K562 (cell line): ENCODE data around the gene RREB1. TPM values are rescaled to one million over a fixed set of nuclear protein-coding genes. Genes with fewer than 3 reads are reported as not detected.
A peak's percentile ranks its signal among the peaks of the same experiment; 100 is the strongest.

ENCODE experiments used
- ATAC-seq: fragments of 200-7000 bp; cut with Tn5 transposase; 3 replicates; pipeline ENCODE4 v1.9.1; 2020; ENCODE audit warnings: moderate library complexity
- BruUV-seq: library from RNA; stranded (reverse); fragments of 400-500 nt; replicated peaks from 2 replicates; lab custom pipeline; 2021; lab: Mats Ljungman, UMichigan
- CTCF ChIA-PET: fragments of 300-600 bp; formaldehyde crosslinking; extraction: SDS; loops from one replicate; lab custom pipeline; 2021; ENCODE audit warnings: low intra/inter-chr PET ratio; lab: Yijun Ruan, JAX
- POLR2A ChIA-PET: fragments of 300-600, 350-650 bp; sonication (Branson Sonifier 250); formaldehyde crosslinking; extraction: SDS; loops from one replicate; lab custom pipeline; 2021; ENCODE audit warnings: antibody characterized with exemption, inconsistent platforms; lab: Yijun Ruan, JAX
- DNase-seq, 4 experiments: peaks; one replicate each; pipeline versions ENCODE4 v3.0.0 to v3.0.0-alpha.2; 2011 to 2018; ENCODE audit warnings: low spot score in 3 of 4, mixed read lengths in 3 of 4; ENCODE audit errors: extremely low read depth in 1 of 4
- FAIRE-seq: peaks from 2 replicates; lab custom pipeline; 2011; peaks lifted over from hg19 to GRCh38; lab: Jason Lieb, UNC
- H2AFZ ChIP-seq: 2 replicates; pipeline ENCODE4 v1.6.0; 2011; ENCODE audit warnings: low read depth, low read length, control low read depth, inconsistent platforms
- H3K27ac ChIP-seq: fragments of 200-600 bp; 3 replicates; pipeline ENCODE4 v1.8.0; 2011; ENCODE audit warnings: low read depth, mild to moderate bottlenecking, control low read depth, inconsistent platforms, low read length, moderate library complexity, mixed read lengths; ENCODE audit errors: extremely low read depth
- H3K27me3 ChIP-seq, 2 experiments: fragments of 300-600 bp in 1 of 2; 2 replicates in 1 of 2; 3 replicates in 1 of 2; pipeline versions ENCODE4 v1.6.0 to v1.8.0; 2011; ENCODE audit warnings: inconsistent platforms in 2 of 2, low read length in 2 of 2, mild to moderate bottlenecking in 1 of 2, mixed read lengths in 1 of 2, moderate library complexity in 1 of 2; ENCODE audit not compliant: control insufficient read depth in 2 of 2, insufficient read depth in 2 of 2
- H3K36me3 ChIP-seq: fragments of 300-600 bp; 3 replicates; pipeline ENCODE4 v1.8.0; 2011; ENCODE audit warnings: mild to moderate bottlenecking, low read length, inconsistent platforms; ENCODE audit not compliant: control insufficient read depth, insufficient read depth
- H3K4me1 ChIP-seq, 2 experiments: fragments of 200-600 bp in 1 of 2; replicated peaks in 1 of 2; 2 replicates in 1 of 2; 3 replicates in 1 of 2; pipeline versions ENCODE4 v1.5.1 to v1.8.0; 2011; ENCODE audit warnings: inconsistent platforms in 2 of 2, low read length in 2 of 2, mild to moderate bottlenecking in 1 of 2, mixed read lengths in 1 of 2, moderate library complexity in 1 of 2; ENCODE audit not compliant: control insufficient read depth in 2 of 2, insufficient read depth in 2 of 2
- H3K4me2 ChIP-seq: 2 replicates; pipeline ENCODE4 v1.6.1; 2011; ENCODE audit warnings: low read length, control low read depth, inconsistent platforms, mixed read lengths; ENCODE audit not compliant: insufficient read depth
- H3K4me3 ChIP-seq: fragments of 200-600 bp; sonication (generic), shearing (Covaris generic); 2 replicates; pipeline ENCODE4 v1.5.1; 2016; ENCODE audit warnings: control low read depth, inconsistent platforms
- H3K79me2 ChIP-seq: fragments of 200-600 bp; 3 replicates; pipeline ENCODE4 v1.8.0; 2011; ENCODE audit warnings: low read length, inconsistent platforms; ENCODE audit not compliant: control insufficient read depth, insufficient read depth
- H3K9ac ChIP-seq, 2 experiments: 2 replicates each; pipeline versions ENCODE4 v1.6.0 to v1.6.1; 2011; ENCODE audit warnings: low read depth in 2 of 2, low read length in 2 of 2, control low read depth in 1 of 2, inconsistent platforms in 1 of 2, mild to moderate bottlenecking in 1 of 2, mixed read lengths in 1 of 2; ENCODE audit not compliant: insufficient read depth in 1 of 2
- H3K9me1 ChIP-seq: one replicate; pipeline ENCODE4 v1.6.0; 2011; ENCODE audit warnings: inconsistent platforms, mild to moderate bottlenecking, low read length, moderate library complexity; ENCODE audit not compliant: control insufficient read depth, insufficient read depth
- H3K9me3 ChIP-seq: replicated peaks from 2 replicates; pipeline ENCODE4 v1.5.1; 2011; ENCODE audit warnings: low read depth, low read length, inconsistent platforms; ENCODE audit not compliant: control insufficient read depth, insufficient read depth
- H4K20me1 ChIP-seq: replicated peaks from 2 replicates; pipeline ENCODE4 v1.6.1; 2011; ENCODE audit warnings: low read length, inconsistent platforms, mixed read lengths; ENCODE audit not compliant: control insufficient read depth, insufficient read depth
- CEBPB ChIP-seq: fragments of 450-650 bp; IDR thresholded peaks from 2 replicates; pipeline ENCODE4 v1.6.1; 2016; ENCODE audit warnings: missing genetic modification characterization, missing compliant biosample characterization
- SUPT5H ChIP-seq: fragments of 450-650 bp; IDR thresholded peaks from 2 replicates; pipeline ENCODE4 v1.6.1; 2016
- WGBS: fragments of 100-300 bp; shearing (Covaris generic); methylation state at CpG from one replicate; pipeline ENCODE4 v1.1.6; 2016; ENCODE audit warnings: low coverage, mixed read lengths; ENCODE audit not compliant: insufficient coverage; ENCODE audit errors: missing lambda C conversion rate; 5-methylcytosine and 5-hydroxymethylcytosine counted together
- in situ Hi-C: fragments of 300-500 bp; cut with MboI; formaldehyde crosslinking; loops from 4 replicates; pipeline ENCODE4 v1.15.0; 2018; ENCODE audit warnings: inconsistent platforms, mixed read lengths
- intact Hi-C: fragments of 100-400 bp; cut with micrococcal nuclease; formaldehyde crosslinking; loops from 2 replicates; pipeline ENCODE4 v1.14.2; 2022
- polyA plus RNA-seq, 8 experiments: library from polyadenylated mRNA; depleted of rRNA in 4 of 8; stranded (reverse) in 5 of 8; unstranded in 3 of 8; fragments of >200 nt; fragmentation: Nextera tagmentation in 2 of 8; fragmentation: Illumina TruSeq in 1 of 8; extraction: Ambion mirVana in 2 of 8; extraction: Trizol in 1 of 8; gene quantifications; 2 replicates each; pipeline versions ENCODE4 v1.2.1 to v1.2.3, GENCODE V29; 2011 to 2014; ENCODE audit warnings: inconsistent platforms in 1 of 8, missing spikeins in 1 of 8
- total RNA-seq, 7 experiments: library from RNA; depleted of rRNA in 6 of 7; stranded (reverse); fragments of >200 nt in 6 of 7; fragmentation: Illumina TruSeq in 2 of 7; extraction: Trizol in 2 of 7; gene quantifications; 2 replicates each; pipeline versions ENCODE4 v1.2.1 to v1.2.3, GENCODE V29; 2011 to 2021; ENCODE audit warnings: low replicate concordance in 1 of 7
- TF ChIP-seq, protein P1 (sequence below): sonication (generic); formaldehyde crosslinking; IDR thresholded peaks from 2 replicates; pipeline ENCODE4 v1.8.0; 2022; ENCODE audit warnings: mild to moderate bottlenecking, missing genetic modification reagents

The RREB1 gene
- total and polyA plus RNA-seq, 9 of the 15 experiments (the other 6 are each of a cell fraction or from before 2014, with no cell fraction given), result 3.3 to 64.2 (median 19.3) TPM

GRCh38 chr6:7249946-7250643 lies 142.3 kb downstream of the RREB1 start:
- Histone ChIP-seq H3K4me3 (no peak overlapping the region), H3K36me3 (peaks cover 72% of the 10 kb centered on the region), H3K27ac (no peak overlapping the region), H3K27me3 (no peaks in the 10 kb centered on the region), H3K9me3 (no peaks in the 10 kb centered on the region), H4K20me1 (peaks cover 3% of the 10 kb centered on the region; the same call in 1 of the 2 replicates), H3K79me2 (no peaks in the 10 kb centered on the region), H2AFZ (no peak overlapping the region), H3K4me2 (no peak overlapping the region), H3K4me1 (peaks cover 9 to 15% of the 10 kb centered on the region in 2 experiments; a peak in 4 of 5 replicates), H3K9me1 (no peaks in the 10 kb centered on the region), H3K9ac (no peak overlapping the region)
- no peak for DNase-seq
- intact Hi-C loops, result loop anchor here (10.0 kb wide), 1 partner anchor 325 kb away; no protein-coding TSS in a partner anchor
- TF ChIP-seq CEBPB (tag) (no peak), SUPT5H (0 out of 2 replicates have a peak, but pooled peaks have one; percentile 17)
- TF ChIP-seq, protein P1, sequence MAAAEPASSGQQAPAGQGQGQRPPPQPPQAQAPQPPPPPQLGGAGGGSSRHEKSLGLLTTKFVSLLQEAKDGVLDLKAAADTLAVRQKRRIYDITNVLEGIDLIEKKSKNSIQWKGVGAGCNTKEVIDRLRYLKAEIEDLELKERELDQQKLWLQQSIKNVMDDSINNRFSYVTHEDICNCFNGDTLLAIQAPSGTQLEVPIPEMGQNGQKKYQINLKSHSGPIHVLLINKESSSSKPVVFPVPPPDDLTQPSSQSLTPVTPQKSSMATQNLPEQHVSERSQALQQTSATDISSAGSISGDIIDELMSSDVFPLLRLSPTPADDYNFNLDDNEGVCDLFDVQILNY, result no peak
- no peak for ATAC-seq
- CTCF ChIA-PET, result no interaction called here
- 78% methylated on average over 7 of the region's 7 CpGs for WGBS
- no TSS peak for BruUV-seq
- FAIRE-seq, result no peak
- POLR2A ChIA-PET, result interaction anchor here (0.8 to 2.0 kb wide), 2 partner anchors 9 to 273 kb away, joined by 3 to 5 read pairs; no protein-coding TSS in a partner anchor
- in situ Hi-C loops, result loop anchor here (25.0 kb wide), 1 partner anchor 563 kb away; no protein-coding TSS in a partner anchor
